Fibroblast of lung (primary cell): Measurements from ENCODE around the gene ZNF23. TPM values are rescaled to one million over a fixed set of nuclear protein-coding genes. Genes with fewer than 3 reads are reported as not detected.

Source experiments
- DNase-seq, 2 donors: peaks; one replicate each; pipeline versions ENCODE4 v3.0.0 to v3.0.0-alpha.2; 2010; ENCODE audit warnings: low read depth in 2 of 2
- H2AFZ ChIP-seq: 2 replicates; pipeline ENCODE4 v1.5.1; 2012; ENCODE audit warnings: low read length, control low read depth, inconsistent platforms
- H3K27ac ChIP-seq: 2 replicates; pipeline ENCODE4 v1.5.1; 2011; ENCODE audit warnings: low read length, control low read depth; ENCODE audit not compliant: insufficient read depth
- H3K27me3 ChIP-seq: 2 replicates; pipeline ENCODE4 v1.5.1; 2011; ENCODE audit warnings: mild to moderate bottlenecking, low read length; ENCODE audit not compliant: control insufficient read depth, insufficient read depth
- H3K36me3 ChIP-seq: 2 replicates; pipeline ENCODE4 v1.5.1; 2011; ENCODE audit warnings: low read length; ENCODE audit not compliant: control insufficient read depth, insufficient read depth
- H3K4me1 ChIP-seq: 2 replicates; pipeline ENCODE4 v1.5.1; 2011; ENCODE audit warnings: low read length; ENCODE audit not compliant: control insufficient read depth, insufficient read depth; ENCODE audit errors: extremely low read depth
- H3K4me2 ChIP-seq: 2 replicates; pipeline ENCODE4 v1.5.1; 2011; ENCODE audit warnings: low read length, control low read depth; ENCODE audit not compliant: insufficient read depth; ENCODE audit errors: extremely low read depth
- H3K4me3 ChIP-seq, 4 experiments: fragments of 200-600 bp in 1 of 4; sonication (generic) in 1 of 4; replicated peaks in 1 of 4; 2 replicates each; pipeline ENCODE4 v1.5.1; 2011 to 2016; ENCODE audit warnings: low read length in 4 of 4, low read depth in 3 of 4, mild to moderate bottlenecking in 3 of 4, control low read depth in 2 of 4, inconsistent platforms in 1 of 4, mixed read lengths in 1 of 4; ENCODE audit not compliant: insufficient read depth in 1 of 4; ENCODE audit errors: control extremely low read depth in 1 of 4
- H3K79me2 ChIP-seq: 2 replicates; pipeline ENCODE4 v1.5.1; 2012; ENCODE audit warnings: mild to moderate bottlenecking, low read length, inconsistent platforms; ENCODE audit not compliant: control insufficient read depth, insufficient read depth
- H3K9ac ChIP-seq: 2 replicates; pipeline ENCODE4 v1.5.1; 2011; ENCODE audit warnings: mild to moderate bottlenecking, low read length, control low read depth; ENCODE audit not compliant: insufficient read depth
- H3K9me3 ChIP-seq: 2 replicates; pipeline ENCODE4 v1.5.1; 2012; ENCODE audit warnings: low read depth, low read length; ENCODE audit not compliant: control insufficient read depth, insufficient read depth
- H4K20me1 ChIP-seq: 2 replicates; pipeline ENCODE4 v1.5.1; 2011; ENCODE audit warnings: low read length; ENCODE audit not compliant: control insufficient read depth, insufficient read depth; ENCODE audit errors: extremely low read depth
- EZH2 ChIP-seq: IDR thresholded peaks from 2 replicates; pipeline ENCODE4 v1.5.1; 2012; ENCODE audit warnings: low read length, control low read depth, mild to moderate bottlenecking; ENCODE audit errors: missing control alignments
- polyA plus RNA-seq, 2 donors: library from polyadenylated mRNA; depleted of rRNA in 1 of 2; stranded (reverse) in 1 of 2; unstranded in 1 of 2; fragments of >200 nt; gene quantifications; 2 replicates each; pipeline ENCODE4 v1.2.1, GENCODE V29; 2011 to 2012; ENCODE audit warnings: missing spikeins in 1 of 2
- total RNA-seq: library from RNA; depleted of rRNA; stranded (reverse); fragments of >200 nt; gene quantifications from 2 replicates; pipeline ENCODE4 v1.2.1, GENCODE V29; 2014
- TF ChIP-seq, protein P1 (sequence below), 2 donors: IDR thresholded peaks in 1 of 2; conservative IDR thresholded peaks in 1 of 2; 1 replicate in 1 of 2; 2 replicates in 1 of 2; pipeline ENCODE4 v1.5.1; 2011 to 2012; ENCODE audit warnings: low read length in 2 of 2, control low read depth in 1 of 2, inconsistent platforms in 1 of 2, low read depth in 1 of 2, mild to moderate bottlenecking in 1 of 2

Gene ZNF23
- total and polyA plus RNA-seq, 2 donors (not counting 1 experiment from before 2014, with no cell fraction given), result 12.2 to 24.8 TPM

DNA sequence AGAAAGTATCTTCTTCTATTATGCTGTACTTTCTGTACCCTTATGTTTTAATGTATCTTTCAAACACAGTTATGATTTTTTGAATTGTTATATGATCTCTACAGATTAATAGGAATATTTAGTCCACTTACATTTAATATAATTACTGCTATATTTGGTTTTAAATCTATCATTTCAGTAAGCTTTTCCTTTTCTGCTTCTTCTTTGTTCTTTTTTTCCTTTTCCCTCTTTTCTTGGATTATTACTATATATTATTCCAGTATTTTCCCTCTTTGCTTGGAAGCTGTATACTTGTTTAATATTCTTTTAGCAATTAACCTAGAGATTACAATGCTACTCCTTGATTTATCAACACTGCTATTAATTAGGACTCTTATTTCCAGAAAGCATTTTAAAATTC lies 33.7 kb downstream of the ZNF23 start:
- no peak for TF ChIP-seq EZH2
- TF ChIP-seq, protein P1, sequence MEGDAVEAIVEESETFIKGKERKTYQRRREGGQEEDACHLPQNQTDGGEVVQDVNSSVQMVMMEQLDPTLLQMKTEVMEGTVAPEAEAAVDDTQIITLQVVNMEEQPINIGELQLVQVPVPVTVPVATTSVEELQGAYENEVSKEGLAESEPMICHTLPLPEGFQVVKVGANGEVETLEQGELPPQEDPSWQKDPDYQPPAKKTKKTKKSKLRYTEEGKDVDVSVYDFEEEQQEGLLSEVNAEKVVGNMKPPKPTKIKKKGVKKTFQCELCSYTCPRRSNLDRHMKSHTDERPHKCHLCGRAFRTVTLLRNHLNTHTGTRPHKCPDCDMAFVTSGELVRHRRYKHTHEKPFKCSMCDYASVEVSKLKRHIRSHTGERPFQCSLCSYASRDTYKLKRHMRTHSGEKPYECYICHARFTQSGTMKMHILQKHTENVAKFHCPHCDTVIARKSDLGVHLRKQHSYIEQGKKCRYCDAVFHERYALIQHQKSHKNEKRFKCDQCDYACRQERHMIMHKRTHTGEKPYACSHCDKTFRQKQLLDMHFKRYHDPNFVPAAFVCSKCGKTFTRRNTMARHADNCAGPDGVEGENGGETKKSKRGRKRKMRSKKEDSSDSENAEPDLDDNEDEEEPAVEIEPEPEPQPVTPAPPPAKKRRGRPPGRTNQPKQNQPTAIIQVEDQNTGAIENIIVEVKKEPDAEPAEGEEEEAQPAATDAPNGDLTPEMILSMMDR (conservative IDR thresholded peaks at IDR 0.05 in 1 of 2, IDR thresholded peaks at IDR 0.05 in 1 of 2; ENCODE audit: low read depth in 1 of 2, low read length in 2 of 2), result no peak
- no peak for DNase-seq
- no peak overlapping the region for H3K4me2 ChIP-seq
- H3K9ac ChIP-seq, result no peak overlapping the region
- no peaks in the 10 kb centered on the region for H3K79me2 ChIP-seq
- no peaks in the 10 kb centered on the region for H3K36me3 ChIP-seq
- no peak overlapping the region for H3K27ac ChIP-seq
- H2AFZ ChIP-seq, result no peak overlapping the region
- no peaks in the 10 kb centered on the region for H3K9me3 ChIP-seq
- H3K4me3 ChIP-seq, result no peak overlapping the region
- no peaks in the 10 kb centered on the region for H4K20me1 ChIP-seq
- H3K4me1 ChIP-seq, result no peaks in the 10 kb centered on the region
- H3K27me3 ChIP-seq, result peaks cover 7% of the 10 kb centered on the region

DNA sequence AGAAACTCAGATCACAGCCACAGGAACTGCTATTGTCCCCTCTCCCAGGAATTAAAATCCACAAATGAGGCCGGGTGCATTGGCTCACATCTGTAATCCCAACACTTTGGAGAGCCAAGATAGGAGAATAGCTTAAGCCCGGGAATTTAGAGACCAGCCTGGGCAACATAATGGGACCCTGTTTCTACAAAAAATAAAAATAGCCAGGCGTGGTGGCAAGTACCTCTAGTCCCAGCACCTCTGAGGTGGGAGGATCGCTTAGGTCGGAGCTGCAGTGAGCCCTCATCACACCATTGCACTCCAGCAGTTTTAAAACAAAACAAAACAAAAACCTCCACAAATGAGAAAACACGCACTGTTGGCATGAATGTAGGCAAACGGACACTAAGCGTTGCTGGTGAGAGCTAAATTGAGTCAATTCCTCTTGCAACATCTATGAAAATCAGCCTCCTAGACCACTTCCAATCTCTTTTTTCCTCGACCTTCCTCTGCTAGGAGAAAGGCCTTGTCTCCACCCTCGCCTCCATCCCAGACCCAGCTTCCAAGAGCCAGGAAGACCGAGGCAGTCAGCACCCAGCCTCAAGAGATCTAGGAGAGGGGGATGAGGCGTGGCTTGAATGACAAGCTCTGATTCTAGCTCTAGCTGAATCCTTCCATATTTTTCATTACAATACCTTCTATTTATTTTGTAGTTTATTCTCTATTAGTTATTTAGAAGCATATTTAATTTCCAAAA lies 35.0 kb downstream of the ZNF23 start:
- Histone ChIP-seq H3K9ac (no peak overlapping the region), H3K4me2 (no peak overlapping the region), H3K4me1 (no peaks in the 10 kb centered on the region), H2AFZ (no peak overlapping the region), H3K79me2 (no peaks in the 10 kb centered on the region), H3K27me3 (peaks cover 7% of the 10 kb centered on the region), H3K9me3 (no peaks in the 10 kb centered on the region), H3K27ac (no peak overlapping the region), H3K36me3 (no peaks in the 10 kb centered on the region), H3K4me3 (no peak overlapping the region), H4K20me1 (no peaks in the 10 kb centered on the region)
- TF ChIP-seq, protein P1 (conservative IDR thresholded peaks at IDR 0.05 in 1 of 2, IDR thresholded peaks at IDR 0.05 in 1 of 2; ENCODE audit: low read depth in 1 of 2, low read length in 2 of 2), result no peak
- no peak for TF ChIP-seq EZH2
- DNase-seq, result no peak

DNA sequence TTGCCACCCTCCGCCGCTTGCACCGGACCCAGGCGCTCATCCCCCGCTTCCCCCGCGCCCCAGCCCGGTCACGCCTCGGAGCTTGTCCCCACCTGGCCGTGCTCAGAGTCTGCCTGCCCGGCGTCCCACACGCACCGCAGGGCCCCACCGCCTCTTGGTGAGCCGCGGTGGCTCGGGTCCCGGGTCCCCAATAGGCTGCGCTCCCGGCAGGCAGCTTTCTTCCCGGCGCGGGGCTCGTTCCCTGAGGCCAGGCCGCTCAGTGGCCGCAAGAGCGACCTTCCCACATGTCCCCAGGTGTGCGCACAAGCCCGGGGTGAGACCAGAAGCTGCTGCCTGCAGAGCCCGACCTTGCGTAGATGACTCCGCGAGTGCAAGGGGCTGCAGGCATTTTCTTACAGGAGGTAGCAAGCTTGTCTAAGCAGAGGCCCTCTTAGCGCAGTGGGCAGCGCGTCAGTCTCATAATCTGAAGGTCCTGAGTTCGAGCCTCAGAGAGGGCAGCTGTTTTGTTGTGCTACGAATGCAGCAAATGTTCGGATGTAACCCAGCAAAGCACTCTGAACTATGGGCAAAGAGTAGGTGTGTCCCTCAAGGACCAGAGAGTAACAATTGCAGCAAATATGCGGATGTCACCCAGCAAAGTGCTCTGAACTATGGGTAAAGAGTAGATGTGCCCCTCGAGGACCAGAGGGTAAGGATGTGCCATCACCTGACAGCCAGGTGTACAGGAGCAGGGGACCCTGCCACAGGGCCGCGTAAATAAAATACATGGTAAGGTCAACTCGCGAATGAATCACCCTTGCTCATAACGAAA lies 35.8 kb downstream of the ZNF23 start:
- no peaks in the 10 kb centered on the region for H4K20me1 ChIP-seq
- peak overlapping the region; percentile 25 to 37 (median 30) for H3K4me3 ChIP-seq
- no peaks in the 10 kb centered on the region for H3K9me3 ChIP-seq
- H3K27ac ChIP-seq, result no peak overlapping the region
- H2AFZ ChIP-seq, result no peak overlapping the region
- no peaks in the 10 kb centered on the region for H3K4me1 ChIP-seq
- peaks cover 7% of the 10 kb centered on the region for H3K27me3 ChIP-seq
- H3K9ac ChIP-seq, result no peak overlapping the region
- DNase-seq, result peak; percentile 84 to 90
- TF ChIP-seq EZH2, result no peak
- TF ChIP-seq, protein P1 (conservative IDR thresholded peaks at IDR 0.05 in 1 of 2, IDR thresholded peaks at IDR 0.05 in 1 of 2; ENCODE audit: low read depth in 1 of 2, low read length in 2 of 2), result no peak
- no peaks in the 10 kb centered on the region for H3K36me3 ChIP-seq
- H3K79me2 ChIP-seq, result no peaks in the 10 kb centered on the region
- H3K4me2 ChIP-seq, result peak overlapping the region; percentile 78
